ENCODE measurements around the gene ORC6.
"Not testable (repeated sequence)": the region's sequence is repeated elsewhere in the genome, so short reads cannot be mapped to it uniquely, and the experiment has no call there.

The ORC6 gene, protein sequence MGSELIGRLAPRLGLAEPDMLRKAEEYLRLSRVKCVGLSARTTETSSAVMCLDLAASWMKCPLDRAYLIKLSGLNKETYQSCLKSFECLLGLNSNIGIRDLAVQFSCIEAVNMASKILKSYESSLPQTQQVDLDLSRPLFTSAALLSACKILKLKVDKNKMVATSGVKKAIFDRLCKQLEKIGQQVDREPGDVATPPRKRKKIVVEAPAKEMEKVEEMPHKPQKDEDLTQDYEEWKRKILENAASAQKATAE

DNA sequence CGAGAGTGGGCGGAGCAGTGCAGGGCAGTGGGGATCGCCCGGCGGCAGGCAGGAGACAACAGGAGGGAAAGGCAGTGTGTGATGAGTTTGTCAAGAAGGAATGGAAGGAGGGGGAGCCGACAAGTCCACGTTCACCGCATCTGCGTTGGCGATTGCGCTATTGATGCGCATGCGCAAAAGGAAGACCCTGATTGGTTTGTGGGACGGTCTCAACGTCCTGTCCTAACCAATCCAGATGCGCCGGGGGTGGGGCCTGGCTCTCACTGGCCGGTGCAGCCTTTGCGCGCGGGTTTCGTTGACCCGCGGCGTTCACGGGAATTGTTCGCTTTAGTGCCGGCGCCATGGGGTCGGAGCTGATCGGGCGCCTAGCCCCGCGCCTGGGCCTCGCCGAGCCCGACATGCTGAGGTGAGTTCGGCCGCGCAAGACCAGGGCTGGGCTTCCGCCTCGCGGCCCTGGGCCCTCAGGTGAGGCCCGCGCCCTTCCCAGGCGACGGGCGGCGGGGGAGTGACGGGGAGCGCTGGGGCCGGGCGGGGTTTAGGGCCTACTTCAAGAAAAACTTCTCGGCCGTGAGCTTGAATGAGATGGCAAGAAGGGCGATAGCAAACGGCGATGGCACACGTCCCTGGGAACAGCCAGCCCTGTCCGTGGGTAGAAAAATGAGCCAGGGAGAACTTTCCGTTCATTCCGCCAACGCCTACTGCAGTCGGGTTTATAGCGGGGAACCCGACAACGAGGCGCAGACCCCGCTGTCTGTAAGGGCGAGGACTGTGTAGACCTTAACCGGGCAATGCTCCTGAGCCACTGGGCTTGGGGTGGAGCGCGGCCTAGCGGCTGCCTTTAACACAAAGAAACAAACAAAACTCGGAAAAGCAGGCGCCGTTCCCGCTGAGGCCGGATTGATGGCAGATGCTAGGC is at the start of gene ORC6:
Gene ORC6 (plus strand): TSS at position 295 of the 916 bp plus-strand sequence. CDS start 47 bp downstream, at position 342.
- Mint-ChIP-seq H3K4me1 (peaks cover 23% of the 10 kb centered on the region), H3K4me3 (no peak within 1 kb of the TSS), H3K27ac (no peak within 1 kb of the TSS), H3K9me3 (no peaks in the 10 kb centered on the region), H3K27me3 (no peaks in the 10 kb centered on the region), H3K36me3 (peaks cover 13% of the 10 kb centered on the region)
- CTCF ChIA-PET = interaction anchor here (0.8 to 1.4 kb wide), 5 partner anchors 15 to 165 kb away, joined by 3 to 5 read pairs (median 3); no protein-coding TSS in a partner anchor
- DNase-seq = peak; percentile 98

DNA sequence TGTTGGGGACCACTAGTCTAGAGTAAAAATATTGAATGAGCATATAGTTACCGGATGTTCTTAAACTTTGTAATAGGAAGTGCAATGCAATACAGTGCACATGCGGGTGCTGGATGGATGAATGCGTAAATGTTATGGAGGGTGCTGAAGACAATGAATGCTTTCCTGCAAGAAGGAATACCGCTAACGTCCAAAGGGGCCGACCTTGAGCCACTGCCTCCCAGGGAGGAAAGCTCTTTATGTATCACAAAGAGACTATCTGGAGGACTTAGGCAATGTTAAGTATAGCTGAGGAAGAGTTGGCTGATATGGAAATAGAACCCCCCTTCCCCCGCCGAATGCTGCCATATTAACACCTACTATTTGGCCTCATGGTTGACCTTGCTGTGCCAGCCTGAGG is 40.8 kb upstream of the ORC6 start:
- H3K9me3 Mint-ChIP-seq = peaks cover 13% of the 10 kb centered on the region
- H3K36me3 Mint-ChIP-seq = peaks cover 3% of the 10 kb centered on the region
- H3K4me3 Mint-ChIP-seq = no peak overlapping the region
- H3K4me1 Mint-ChIP-seq = no peaks in the 10 kb centered on the region
- H3K27ac Mint-ChIP-seq = no peak overlapping the region
- no peak for DNase-seq
- CTCF ChIA-PET = no interaction called here
- no peaks in the 10 kb centered on the region for H3K27me3 Mint-ChIP-seq

DNA sequence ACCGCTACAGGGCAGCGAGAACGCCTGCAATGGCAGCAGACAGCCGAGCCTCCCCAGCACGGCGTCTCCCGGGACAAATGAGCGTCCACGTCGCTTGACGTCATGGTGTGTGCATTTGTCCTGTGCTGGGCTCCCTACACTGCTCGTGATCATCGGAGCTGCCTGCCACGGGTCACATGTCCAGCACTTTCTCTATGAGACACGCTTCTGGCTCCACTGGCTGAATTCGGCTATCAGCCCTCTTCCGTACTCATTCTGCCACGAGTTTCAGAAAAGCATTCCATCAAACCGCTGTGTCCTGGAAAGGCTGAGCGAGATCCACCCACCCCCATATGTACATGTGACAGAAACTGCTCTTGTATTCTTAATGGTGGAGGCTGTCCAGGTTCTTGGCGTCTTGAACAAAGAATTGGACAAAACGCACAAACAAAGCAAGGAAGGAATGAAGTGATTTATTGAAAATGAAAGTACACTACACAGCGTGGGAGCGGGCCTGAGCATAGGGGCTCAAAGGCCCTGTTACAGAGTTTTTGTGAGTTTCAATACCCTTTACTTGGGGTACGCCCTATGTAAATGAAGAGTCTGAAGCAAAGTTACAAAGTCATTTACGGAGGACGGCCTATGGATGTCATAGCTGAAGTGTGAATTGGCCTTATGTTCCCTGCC is 39.7 kb upstream of the ORC6 start:
- Mint-ChIP-seq H3K36me3 (peaks cover 3% of the 10 kb centered on the region), H3K27me3 (no peaks in the 10 kb centered on the region), H3K4me3 (no peak overlapping the region), H3K9me3 (peaks cover 9% of the 10 kb centered on the region), H3K27ac (no peak overlapping the region), H3K4me1 (no peaks in the 10 kb centered on the region)
- CTCF ChIA-PET = no interaction called here
- DNase-seq = no peak

DNA sequence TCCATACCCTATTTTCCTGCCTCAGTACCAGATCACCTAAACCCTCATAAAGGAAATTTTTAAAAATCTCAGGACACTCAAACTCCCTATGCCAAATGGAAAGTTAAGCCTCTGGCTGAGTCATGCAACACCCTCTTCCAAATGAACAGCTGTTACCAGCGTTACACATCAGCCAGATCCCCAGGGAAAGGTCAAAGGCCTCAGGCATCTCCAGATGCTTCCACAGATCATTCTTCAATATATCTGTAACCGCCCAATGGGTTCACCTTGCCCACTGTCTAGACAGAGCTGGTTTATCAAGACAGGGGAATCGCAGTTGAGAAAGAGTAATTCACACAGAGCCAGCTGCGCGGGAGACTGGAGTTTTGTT is 39.2 kb upstream of the ORC6 start:
- peaks cover 6% of the 10 kb centered on the region for H3K9me3 Mint-ChIP-seq
- H3K27me3 Mint-ChIP-seq = no peaks in the 10 kb centered on the region
- peaks cover 3% of the 10 kb centered on the region for H3K36me3 Mint-ChIP-seq
- H3K4me3 Mint-ChIP-seq = no peak overlapping the region
- CTCF ChIA-PET = no interaction called here
- no peak for DNase-seq
- H3K27ac Mint-ChIP-seq = no peak overlapping the region
- no peaks in the 10 kb centered on the region for H3K4me1 Mint-ChIP-seq

DNA sequence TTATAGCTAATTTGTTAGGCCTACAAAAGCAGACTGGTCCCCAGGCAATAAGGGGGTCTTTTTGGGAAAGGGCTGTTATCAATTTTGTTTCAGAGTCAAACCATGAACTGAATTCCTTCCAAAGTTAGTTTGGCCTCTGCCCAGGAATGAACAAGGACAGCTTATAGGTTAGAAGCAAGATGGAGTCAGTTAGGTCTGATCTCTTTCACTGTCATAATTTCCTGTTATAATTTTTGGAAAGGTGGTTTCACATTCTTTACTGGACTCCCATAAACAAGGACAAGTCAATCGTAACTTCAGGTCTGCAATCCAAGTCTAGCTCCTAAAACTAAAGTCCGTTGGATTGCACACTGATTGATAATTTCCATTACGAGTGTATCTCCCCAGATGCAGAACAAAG is 38.2 kb upstream of the ORC6 start:
- CTCF ChIA-PET = no interaction called here
- no peaks in the 10 kb centered on the region for H3K27me3 Mint-ChIP-seq
- no peak for DNase-seq
- H3K36me3 Mint-ChIP-seq = peaks cover 6% of the 10 kb centered on the region
- H3K4me3 Mint-ChIP-seq = no peak overlapping the region
- no peak overlapping the region for H3K27ac Mint-ChIP-seq
- no peaks in the 10 kb centered on the region for H3K9me3 Mint-ChIP-seq
- H3K4me1 Mint-ChIP-seq = no peaks in the 10 kb centered on the region

DNA sequence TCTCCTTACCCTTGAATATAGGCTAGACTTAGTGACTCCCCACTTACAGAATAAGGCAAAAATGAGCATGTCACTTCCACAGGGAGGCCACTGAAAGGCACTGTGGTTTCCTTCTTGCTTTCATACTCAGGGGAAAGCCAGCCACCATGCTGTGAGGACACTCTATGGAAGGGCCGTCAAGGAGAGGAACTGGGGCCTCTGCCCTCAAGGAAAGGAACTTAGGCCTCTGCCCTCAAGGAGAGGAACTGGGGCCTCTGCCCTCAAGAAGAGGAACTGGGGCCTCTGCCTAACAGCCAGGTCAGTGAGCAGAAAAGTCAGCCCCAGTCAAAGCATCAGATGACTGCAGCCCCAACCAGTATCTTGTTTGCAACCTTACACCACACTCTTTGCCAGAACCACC is 30.5 kb upstream of the ORC6 start:
- Mint-ChIP-seq H3K4me3 (no peak overlapping the region), H3K36me3 (peaks cover 42% of the 10 kb centered on the region), H3K4me1 (peaks cover 7% of the 10 kb centered on the region), H3K27me3 (no peaks in the 10 kb centered on the region), H3K9me3 (no peaks in the 10 kb centered on the region), H3K27ac (peak overlapping the region; percentile 38)
- CTCF ChIA-PET = interaction anchor here (1.2 to 2.9 kb wide), 2 partner anchors 15 to 16 kb away, joined by 3 to 11 read pairs; no protein-coding TSS in a partner anchor
- DNase-seq = no peak

DNA sequence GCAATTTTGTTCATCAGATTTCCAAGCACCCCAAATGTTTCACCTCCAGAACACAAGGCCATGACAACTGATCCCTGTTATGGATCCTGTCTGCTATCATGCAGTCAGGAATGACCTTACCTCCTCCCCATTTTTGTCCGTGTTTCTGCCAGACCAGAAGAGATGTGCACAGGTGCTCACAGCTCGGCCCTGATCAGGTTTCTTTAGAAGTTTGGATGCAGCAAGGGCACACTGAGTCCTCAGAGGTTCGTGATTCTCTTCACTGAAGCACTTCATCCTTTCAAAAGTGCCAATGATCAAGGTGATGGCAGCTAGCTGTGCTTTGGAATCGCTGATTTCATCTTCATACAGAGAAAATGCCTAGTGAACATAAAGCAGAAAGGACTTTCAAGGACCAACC is 27.3 kb upstream of the ORC6 start:
- Mint-ChIP-seq H3K9me3 (no peaks in the 10 kb centered on the region), H3K4me3 (no peak overlapping the region), H3K27ac (no peak overlapping the region), H3K27me3 (no peaks in the 10 kb centered on the region), H3K4me1 (peaks cover 7% of the 10 kb centered on the region), H3K36me3 (peaks cover 56% of the 10 kb centered on the region)
- CTCF ChIA-PET = no interaction called here
- no peak for DNase-seq

DNA sequence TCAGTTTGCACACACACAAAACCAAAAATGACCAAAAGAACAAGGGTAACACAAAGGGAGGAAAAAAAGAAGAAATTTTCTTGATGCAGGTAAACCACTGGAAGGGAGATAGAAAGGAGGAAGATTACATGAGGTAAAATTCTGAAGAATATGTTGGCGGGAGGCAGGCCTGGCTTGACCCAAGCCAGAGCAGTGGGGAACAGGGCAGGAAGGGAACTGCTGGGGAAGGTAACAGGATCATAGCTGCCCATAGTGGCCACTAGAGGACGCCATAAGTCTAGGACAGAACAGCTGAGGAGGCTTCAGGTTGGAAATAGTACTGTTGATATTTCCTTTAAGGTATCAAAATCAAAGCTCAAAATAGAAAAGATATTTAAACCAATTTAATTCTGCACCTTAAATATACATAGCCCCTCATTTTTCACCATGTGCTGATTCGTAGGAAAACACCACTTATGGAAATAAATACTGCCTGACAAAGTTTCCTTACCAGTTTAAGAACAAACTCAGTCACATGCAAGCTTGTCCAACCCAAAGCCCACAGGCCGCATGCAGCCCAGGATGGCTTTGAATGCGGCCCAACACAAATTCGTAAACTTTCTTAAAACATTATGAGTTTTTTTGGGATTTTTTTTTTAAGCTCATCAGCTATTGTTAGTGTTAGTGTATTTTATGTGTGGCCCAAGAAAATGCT is 16.0 kb upstream of the ORC6 start:
- H3K9me3 Mint-ChIP-seq = no peaks in the 10 kb centered on the region
- no peaks in the 10 kb centered on the region for H3K4me1 Mint-ChIP-seq
- peaks cover 61% of the 10 kb centered on the region for H3K36me3 Mint-ChIP-seq
- no peaks in the 10 kb centered on the region for H3K27me3 Mint-ChIP-seq
- no peak overlapping the region for H3K27ac Mint-ChIP-seq
- no peak overlapping the region for H3K4me3 Mint-ChIP-seq
- CTCF ChIA-PET = interaction anchor here (0.6 to 3.7 kb wide), 31 partner anchors 9 to 1491 kb away, joined by 3 to 51 read pairs (median 4); partner anchors contain the start of gene ORC6
- peak; percentile 66 for DNase-seq

DNA sequence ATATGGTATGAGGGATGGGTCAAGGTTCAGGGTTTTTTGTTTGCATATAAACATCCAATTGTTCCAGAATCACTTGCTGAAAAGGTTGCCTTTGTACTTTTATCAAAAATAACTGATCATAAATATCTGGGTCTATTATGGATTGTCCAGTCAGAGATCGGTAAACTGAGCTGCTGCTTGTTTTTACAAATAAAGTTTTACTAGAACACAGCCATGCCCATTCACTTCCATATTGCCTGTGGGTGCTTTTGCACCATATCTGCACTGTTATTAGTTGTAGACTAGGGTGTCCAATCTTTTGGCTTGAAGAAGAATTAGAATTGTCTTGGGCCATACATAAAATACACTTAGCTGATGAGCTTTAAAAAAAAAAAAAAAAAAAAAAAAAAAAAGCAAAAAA is 11.5 kb upstream of the ORC6 start:
- CTCF ChIA-PET = interaction anchor here (1.3 kb wide), 1 partner anchor 230 kb away, joined by 4 read pairs; no protein-coding TSS in a partner anchor
- H3K27me3 Mint-ChIP-seq, H3K27ac Mint-ChIP-seq: not testable (repeated sequence)

DNA sequence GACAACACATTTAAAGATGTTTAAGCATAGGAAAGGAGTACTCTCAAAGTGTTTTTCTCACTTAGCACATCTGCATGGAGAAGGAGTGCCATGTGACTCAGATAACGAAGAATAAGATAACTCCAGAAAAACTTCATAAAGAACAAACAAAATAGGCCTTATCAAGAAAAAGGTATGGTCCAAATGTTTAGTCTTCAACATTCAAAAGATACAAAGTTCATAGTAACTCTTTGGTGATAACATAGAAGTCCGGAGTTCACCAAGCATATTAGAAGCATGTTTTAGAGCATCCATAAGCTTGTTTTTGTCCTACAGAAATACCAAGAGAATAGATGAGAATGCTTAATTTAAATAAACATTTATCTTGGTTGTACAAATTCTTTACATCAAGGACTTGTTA is 7.6 kb upstream of the ORC6 start:
- H3K27me3 Mint-ChIP-seq, H3K4me3 Mint-ChIP-seq, H3K9me3 Mint-ChIP-seq, DNase-seq, H3K27ac Mint-ChIP-seq: not testable (repeated sequence)
- H3K4me1 Mint-ChIP-seq = peaks cover 13% of the 10 kb centered on the region
- peaks cover 31% of the 10 kb centered on the region for H3K36me3 Mint-ChIP-seq
- CTCF ChIA-PET = interaction anchor here (0.7 to 1.3 kb wide), 3 partner anchors 8 to 119 kb away, joined by 3 to 6 read pairs (median 3); partner anchors contain the start of gene SHCBP1

More for the DNA sequence above, 11.5 kb upstream of the ORC6 start:
- H3K36me3 Mint-ChIP-seq = peaks cover 55% of the 10 kb centered on the region
- not testable (repeated sequence) for H3K9me3 Mint-ChIP-seq, H3K4me1 Mint-ChIP-seq, DNase-seq, H3K4me3 Mint-ChIP-seq

DNA sequence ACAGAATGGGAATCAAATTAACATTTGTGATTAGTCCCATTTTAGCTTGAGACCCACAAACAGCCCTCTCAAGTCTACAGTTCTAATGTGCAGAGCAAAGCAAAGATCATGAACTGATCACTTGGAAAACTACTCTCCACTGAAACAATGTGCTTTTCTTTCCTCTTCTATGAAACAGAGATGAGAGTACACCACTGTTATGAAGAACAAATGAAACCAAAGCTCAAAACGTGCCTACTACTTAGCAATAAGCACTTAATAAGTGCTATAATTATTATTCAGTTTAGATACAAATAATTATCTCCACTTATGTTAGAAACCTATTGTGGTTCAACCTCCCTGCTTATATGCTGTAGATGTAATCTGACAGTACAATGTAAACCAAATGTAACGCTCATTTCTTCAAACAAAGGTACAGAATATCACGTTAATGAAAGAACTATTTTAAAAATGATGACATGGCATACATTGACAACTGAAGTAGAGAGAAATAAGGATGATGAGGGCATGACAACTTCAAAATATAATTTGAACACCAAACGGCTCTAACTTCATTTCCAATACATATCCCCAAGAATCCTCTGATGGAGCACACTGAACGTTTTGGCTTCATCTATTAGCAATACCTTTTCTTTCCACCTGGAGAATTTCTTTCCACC is 2.5 kb upstream of the ORC6 start:
- no peaks in the 10 kb centered on the region for H3K27me3 Mint-ChIP-seq
- CTCF ChIA-PET = interaction anchor here (0.9 to 1.6 kb wide), 4 partner anchors 11 to 167 kb away, joined by 3 to 6 read pairs (median 4); no protein-coding TSS in a partner anchor
- peaks cover 28% of the 10 kb centered on the region for H3K4me1 Mint-ChIP-seq
- peaks cover 7% of the 10 kb centered on the region for H3K36me3 Mint-ChIP-seq
- no peak overlapping the region for H3K4me3 Mint-ChIP-seq
- H3K9me3 Mint-ChIP-seq = no peaks in the 10 kb centered on the region
- DNase-seq = no peak
- no peak overlapping the region for H3K27ac Mint-ChIP-seq

DNA sequence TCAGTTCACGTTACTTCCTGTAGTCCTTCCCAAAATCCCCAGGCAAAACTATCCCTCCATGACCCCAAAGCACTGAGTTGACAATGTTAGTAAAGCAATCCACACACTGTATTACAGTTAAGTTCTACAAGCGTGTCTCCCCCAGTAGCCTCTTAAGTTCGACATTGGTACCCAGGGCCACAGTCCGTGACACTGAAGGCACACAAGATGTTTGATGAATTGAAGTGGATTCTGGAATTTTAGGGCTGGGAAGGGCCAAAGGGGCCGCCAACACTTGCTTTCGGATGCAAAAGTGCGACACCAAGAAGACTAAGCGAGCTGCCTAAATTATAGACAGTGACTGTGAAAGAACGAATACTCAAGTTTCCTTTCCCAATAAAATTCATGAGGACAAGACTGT is 2.0 kb upstream of the ORC6 start:
- no peak for DNase-seq
- Mint-ChIP-seq H3K36me3 (peaks cover 8% of the 10 kb centered on the region), H3K4me3 (no peak overlapping the region), H3K27ac (no peak overlapping the region), H3K4me1 (peaks cover 26% of the 10 kb centered on the region), H3K27me3 (no peaks in the 10 kb centered on the region), H3K9me3 (no peaks in the 10 kb centered on the region)
- CTCF ChIA-PET = interaction anchor here (0.5 to 1.6 kb wide), 3 partner anchors 14 to 114 kb away, joined by 3 to 6 read pairs (median 4); no protein-coding TSS in a partner anchor

DNA sequence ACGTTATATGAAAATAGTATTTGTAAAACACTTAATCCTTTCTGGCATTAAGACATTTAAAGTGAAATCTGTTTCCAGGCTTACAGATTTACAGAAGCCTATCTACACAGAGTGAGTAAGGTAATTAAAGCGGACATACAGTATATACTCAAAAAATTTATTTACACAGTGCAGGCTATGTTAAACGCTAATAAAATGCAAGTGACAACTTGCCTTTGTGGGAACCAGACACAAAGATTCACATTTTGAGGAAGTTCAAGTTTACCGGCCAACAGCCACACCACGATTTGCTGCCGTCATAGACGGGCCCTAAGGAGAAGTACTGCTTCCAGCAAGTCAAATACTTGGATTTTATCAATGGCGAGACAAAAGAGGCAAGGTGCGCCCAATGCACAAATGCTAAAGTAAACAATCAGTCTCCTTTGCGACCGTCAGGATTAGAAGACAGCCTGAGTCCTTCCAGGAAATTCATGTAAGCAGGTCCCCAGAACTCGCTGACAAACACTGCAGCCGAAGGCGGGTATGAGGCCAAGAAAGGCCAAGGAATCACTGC is 1.3 kb upstream of the ORC6 start:
- Mint-ChIP-seq H3K4me3 (no peak overlapping the region), H3K36me3 (peaks cover 10% of the 10 kb centered on the region), H3K27ac (no peak overlapping the region), H3K9me3 (no peaks in the 10 kb centered on the region), H3K27me3 (no peaks in the 10 kb centered on the region), H3K4me1 (peaks cover 26% of the 10 kb centered on the region)
- CTCF ChIA-PET = interaction anchor here (0.5 kb wide), 1 partner anchor 82 kb away, joined by 3 read pairs; no protein-coding TSS in a partner anchor
- no peak for DNase-seq

Data from activated naive CD4-positive, alpha-beta T cell treated with anti-CD3 and anti-CD28 coated beads, Interleukin-2, amount 10 ng/mL, durations not matched to agents 7 days and 5 days (primary cell).